GM21529 (cell line): Measurements from ENCODE around the gene SOCS6.

Experiments used
- ATAC-seq: cut with Tn5 transposase; IDR thresholded peaks from one replicate; pipeline ENCODE4 v1.9.1; 2021; ENCODE audit not compliant: unreplicated experiment

Gene SOCS6

GRCh38 chr18:70288171-70288850 is 534 bp upstream of the SOCS6 start:
- ATAC-seq: peak; percentile 31

- ATAC-seq: peak; percentile 50
Measured at GRCh38 chr18:70289351-70290312, 787 bp downstream of the SOCS6 start.

DNA sequence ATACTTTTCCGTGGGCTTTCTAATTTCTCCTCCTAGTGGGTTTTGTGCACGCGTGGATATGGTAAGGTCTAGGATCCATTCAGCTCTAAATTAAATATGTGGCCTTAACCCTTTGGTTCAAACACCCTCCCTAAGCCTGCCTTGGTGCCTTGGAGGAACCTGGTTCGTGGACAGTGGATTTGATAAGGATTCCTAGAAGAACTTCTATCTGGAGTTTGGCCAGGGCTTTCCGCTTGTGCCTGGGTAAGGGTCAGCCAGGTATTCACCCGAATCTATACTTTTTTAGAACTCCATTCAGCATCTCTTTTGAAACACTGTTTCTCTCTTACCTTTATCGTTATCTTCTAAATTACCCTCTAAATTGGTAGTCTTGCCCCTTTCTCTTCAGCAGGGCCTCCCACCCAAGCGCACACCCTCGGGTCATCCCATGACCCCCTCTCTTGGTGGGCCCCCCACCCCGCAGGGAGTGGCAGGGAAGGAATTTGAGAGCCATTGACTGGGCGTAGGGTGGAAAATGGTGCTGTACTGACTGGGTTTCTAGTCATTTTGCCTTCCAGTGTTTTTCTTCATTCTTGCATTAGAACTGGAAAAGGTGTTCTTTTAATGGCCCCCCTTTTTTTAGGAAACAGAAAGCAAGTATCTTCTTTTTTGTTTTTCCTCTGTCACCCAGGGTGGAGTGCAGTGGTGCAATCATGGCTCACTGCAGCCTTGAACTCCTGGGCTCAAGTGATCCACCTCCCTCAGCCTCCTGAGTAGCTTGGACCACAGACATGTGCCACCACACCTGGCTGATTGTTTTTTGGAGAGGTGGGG is 1.8 kb downstream of the SOCS6 start:
- ATAC-seq: no peak

DNA sequence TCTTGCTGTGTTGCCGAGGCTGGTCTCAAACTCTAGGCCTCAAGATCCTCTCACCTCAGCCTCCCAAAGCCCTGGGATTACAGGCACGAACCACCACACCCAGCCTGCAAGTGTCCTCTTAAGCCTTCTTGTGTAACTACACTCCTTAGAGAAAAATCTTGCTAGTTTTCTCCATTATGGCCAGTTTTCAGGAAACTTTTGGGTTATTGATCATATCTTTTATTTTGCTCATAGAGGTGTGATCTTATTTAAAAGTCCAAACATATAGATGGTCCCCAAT is 2.4 kb downstream of the SOCS6 start:
- ATAC-seq: no peak

GRCh38 chr18:70292628-70293027 is 3.8 kb downstream of the SOCS6 start:
- ATAC-seq: no peak

GRCh38 chr18:70293166-70293565 is 4.3 kb downstream of the SOCS6 start:
- ATAC-seq: no peak

GRCh38 chr18:70294471-70295191 is 5.8 kb downstream of the SOCS6 start:
- ATAC-seq: no peak

- no peak for ATAC-seq
Measured at GRCh38 chr18:70295192-70296188, 6.6 kb downstream of the SOCS6 start.

- ATAC-seq: no peak
Measured at GRCh38 chr18:70296289-70296688, 7.4 kb downstream of the SOCS6 start.

GRCh38 chr18:70296781-70297180 is 7.9 kb downstream of the SOCS6 start:
- no peak for ATAC-seq

DNA sequence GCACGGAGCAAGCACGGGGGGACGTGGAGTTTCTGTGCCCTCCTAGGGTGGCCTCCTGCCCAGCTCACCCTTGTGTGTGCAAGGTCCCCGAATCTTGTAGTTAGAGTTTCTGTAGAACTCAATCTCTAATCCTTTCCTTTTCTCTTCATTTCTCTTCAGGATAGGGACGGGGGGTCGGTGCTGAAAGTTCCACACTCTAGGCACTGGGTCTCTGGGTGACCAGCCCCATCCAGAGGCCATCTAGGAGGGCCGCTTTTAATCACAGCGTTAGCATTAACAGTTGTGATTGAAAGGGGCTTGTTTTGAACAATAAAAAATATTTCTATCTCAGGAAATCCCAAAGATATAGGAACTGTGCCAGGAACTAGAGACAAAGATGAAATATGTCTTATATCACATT is 10.5 kb downstream of the SOCS6 start:
- ATAC-seq: no peak

- no peak for ATAC-seq
Measured at GRCh38 chr18:70301667-70302066, 12.8 kb downstream of the SOCS6 start.

DNA sequence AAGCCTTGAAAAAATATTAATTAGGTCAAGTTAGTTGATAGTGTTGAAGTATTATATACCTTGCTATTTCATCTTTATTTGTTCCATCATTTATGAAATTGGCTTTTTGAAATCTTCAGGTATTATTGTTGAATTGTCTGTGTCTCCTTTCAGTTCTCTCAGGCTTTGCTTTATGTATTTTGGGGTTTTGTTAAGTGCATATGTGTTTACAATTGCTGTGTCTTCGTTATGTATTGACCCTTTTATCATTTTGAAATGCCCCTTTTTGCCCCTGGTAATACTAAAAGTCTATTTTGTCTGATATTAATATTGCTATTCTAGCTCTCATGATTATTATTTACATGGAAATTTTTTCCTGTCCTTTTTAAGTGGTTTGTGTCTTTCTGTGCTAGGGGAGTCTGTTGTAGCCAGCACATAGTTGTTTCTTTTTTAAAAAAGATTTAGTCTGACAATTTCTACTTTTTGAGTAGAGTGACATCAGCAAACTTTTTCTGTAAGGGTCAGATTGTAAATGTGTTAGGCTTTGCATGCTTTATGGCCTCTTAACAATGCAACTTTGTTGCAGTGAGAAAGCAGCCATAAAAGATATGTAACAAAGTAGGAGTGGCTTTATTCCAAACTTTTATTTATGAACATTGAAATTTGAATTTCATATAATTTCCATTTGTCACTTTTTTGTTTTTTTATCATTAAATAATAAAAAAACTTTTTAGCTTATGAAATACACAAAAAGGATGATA is 19.9 kb downstream of the SOCS6 start:
- no peak for ATAC-seq

- no peak for ATAC-seq
Measured at GRCh38 chr18:70310560-70311320, 21.9 kb downstream of the SOCS6 start.

DNA sequence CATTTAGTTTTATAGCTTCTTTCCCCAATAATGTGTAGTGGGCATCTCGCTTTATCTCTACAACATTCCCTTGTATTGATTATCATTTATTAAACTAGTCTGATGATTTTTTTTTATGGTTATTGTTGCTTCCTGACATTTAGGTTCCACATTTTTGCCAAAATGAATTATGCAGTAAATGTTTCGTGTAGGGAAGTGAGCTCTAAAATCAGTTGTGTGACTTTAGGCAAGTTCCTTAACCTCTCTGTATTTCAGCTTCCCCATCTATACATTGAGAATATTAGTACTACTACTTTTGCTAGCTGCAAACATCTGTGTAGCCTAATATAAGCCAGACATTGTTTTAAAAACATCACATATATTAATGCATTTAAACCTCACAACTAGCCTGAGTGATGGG is 22.9 kb downstream of the SOCS6 start:
- ATAC-seq: no peak

DNA sequence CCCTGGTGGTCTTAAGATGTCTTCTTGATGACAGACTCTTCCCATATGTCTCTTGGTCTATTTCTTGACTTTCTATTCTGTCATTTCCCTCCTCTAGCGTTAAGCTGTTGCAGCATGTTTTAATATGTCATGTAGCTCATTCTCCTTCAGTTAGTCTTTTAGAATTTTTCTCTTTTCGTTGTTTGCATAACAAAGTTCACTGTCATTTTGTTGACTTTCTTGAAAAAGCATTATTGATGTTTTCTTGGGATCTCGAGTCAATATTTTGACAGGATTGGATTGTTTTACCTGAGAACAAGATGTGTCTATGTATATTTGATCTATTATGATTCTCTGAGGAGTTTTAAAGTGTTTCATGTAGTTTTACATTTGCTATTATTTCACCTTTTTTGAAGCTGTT is 24.8 kb downstream of the SOCS6 start:
- ATAC-seq: no peak

GRCh38 chr18:70314151-70314782 is 25.4 kb downstream of the SOCS6 start:
- ATAC-seq: no peak

GRCh38 chr18:70319187-70319586 is 30.3 kb downstream of the SOCS6 start:
- ATAC-seq: no peak
